Stimulated activated CD8-positive, alpha-beta memory T cell treated with anti-CD3 and anti-CD28 coated beads, Interleukin-4, amount 100 ng/mL, for 48 hours (primary cell): ENCODE measurements around the gene PLAC8.
"Not testable (repeated sequence)": the region's sequence is repeated elsewhere in the genome, so short reads cannot be mapped to it uniquely, and the experiment has no call there.

Experiments used
- DNase-seq: peaks from one replicate; pipeline ENCODE4 v3.0.0-alpha.2; 2020

Gene PLAC8

DNA sequence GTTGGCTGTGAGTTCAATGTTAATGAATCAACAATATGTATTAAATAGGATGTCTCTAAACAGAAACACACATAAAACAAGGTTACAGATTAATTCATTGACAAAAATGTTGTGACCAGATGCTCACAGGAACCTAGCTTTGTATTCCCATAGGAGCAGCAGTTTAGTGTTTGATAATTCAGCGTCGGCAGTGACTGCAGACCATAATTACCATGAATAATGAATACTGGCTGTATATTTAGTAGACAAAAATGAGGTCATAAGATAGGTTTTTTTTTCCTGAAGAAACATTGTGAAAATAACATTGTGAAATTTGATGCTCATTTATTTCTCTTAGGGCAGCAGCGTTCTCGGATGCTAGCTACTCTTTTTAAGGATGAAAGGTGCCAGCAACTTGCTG is 51.8 kb downstream of the PLAC8 start:
- no peak for DNase-seq

DNA sequence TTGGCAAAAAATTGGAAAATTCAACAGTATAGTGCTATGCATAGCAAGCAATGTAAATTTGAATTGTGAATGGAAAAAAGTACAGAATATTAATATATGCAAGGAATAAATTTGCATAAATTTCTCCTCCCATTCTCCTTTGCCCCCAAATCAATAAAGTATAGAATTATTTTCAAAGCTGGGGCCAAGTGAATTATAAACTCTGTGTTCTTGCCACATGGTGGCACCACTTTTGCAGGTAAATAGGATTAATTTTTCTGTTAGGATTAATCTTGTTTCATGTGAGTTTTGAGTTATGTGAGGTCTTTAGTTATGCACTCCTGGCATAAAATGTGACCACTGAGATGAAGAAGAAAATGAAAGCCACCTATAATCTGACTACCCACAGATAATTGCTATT is 59.6 kb downstream of the PLAC8 start:
- DNase-seq = no peak

DNA sequence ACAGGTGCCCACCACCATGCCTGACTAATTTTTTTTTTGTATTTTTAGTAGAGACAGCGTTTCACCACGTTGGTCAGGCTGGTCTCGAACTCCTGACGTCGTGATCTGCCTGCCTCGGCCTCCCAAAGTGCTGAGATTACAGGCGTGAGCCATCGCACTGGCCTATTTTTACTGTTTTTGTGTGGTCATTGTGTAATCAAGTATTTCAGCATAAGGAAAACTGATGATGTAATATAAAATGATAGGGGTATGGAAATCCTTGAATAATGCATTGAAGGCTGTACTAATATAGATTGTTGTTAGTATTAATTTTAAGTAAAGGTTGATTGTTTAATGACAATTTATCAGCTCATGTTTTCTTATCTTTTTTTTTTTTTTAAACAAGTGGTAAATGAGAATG is 65.7 kb downstream of the PLAC8 start:
- DNase-seq = not testable (repeated sequence)

DNA sequence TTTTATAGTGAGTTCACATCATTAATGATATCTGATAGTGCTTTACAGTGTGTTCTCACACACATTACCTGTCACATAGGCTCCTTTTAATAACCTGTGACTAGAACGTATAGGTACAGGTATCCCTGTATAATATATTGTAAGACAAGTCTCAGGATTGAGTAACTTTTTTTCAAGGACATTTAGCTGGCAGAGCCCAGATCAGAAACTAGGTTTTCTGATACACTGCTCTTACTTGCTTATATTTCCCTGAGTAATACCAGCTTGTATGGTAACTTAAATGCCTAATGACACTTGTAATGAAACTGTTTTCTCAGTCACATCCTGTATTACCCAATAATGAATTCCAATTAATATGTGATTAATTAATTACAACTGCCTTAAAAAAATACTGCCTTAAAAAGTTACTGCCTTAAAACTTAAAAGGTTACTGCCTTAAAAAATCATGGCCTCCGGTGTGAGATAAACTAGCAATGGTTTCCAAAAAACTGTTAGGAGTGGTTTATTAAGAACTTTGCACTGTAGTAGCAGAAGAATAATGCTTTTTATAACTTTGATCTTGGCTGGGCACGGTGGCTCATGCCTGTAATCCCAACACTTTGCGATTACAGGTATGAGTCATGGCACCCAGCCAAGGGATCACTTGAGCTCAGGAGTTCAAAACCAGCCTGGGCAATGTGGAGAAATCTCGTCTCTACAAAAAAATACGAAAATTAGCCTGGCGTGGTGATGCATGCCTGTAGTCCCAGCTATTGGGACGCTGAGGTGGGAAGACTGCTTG is 67.6 kb downstream of the PLAC8 start:
- DNase-seq = no peak

GRCh38 chr4:83043801-83044407 is 70.6 kb downstream of the PLAC8 start:
- no peak for DNase-seq

DNA sequence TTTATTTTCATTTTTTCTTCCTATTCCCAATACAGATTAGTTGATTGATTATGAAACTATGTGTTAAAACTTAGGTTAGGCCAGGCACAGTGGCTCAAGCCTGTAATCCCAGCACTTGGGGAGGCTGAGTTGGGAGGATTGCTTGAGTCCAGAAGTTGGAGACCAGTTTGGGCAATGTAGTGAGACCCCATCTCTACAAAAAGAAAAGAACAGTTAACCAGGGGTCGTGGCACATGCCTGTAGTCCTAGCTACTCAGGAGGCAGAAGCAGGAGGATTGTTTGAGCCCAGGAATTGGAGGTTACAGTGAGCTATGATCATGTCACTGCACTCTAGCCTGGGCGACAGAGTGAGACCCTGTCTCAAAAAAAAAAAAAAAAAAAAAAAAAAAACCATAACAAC is 71.4 kb downstream of the PLAC8 start:
- DNase-seq = not testable (repeated sequence)

GRCh38 chr4:83040269-83040668 is 74.3 kb downstream of the PLAC8 start:
- no peak for DNase-seq
